ENCODE results near the gene TMEM247. TPM values are rescaled to one million over a fixed set of nuclear protein-coding genes. Genes with fewer than 3 reads are reported as not detected.

Gene TMEM247
- total RNA-seq, 1 experiment from 2014 or later = not detected

DNA sequence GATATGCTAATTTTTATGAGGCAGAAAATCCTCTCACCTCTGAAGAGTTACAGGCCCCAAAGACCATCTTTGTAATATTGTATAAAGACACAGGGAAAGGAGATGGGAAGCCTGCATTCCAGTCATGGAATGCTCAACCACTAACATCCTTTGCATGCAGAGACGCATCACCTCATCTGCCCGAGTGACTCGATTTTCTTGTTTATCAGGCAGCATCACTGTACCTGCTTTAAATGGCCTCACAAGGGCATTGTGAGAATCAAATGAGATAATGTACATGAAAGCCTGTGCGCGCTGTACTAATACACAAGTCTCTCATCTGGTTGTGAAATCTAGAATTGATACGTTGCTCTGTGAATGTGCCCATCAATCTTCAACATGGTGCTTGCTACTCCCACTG, 10.2 kb upstream of the TMEM247 start:
- H3K9me3 Mint-ChIP-seq (ENCODE audit: unreplicated experiment) = no peaks in the 10 kb centered on the region
- H3K36me3 Mint-ChIP-seq (ENCODE audit: insufficient read depth, unreplicated experiment) = no peaks in the 10 kb centered on the region
- no peak for TF ChIP-seq CTCF (IDR thresholded peaks at IDR 0.05; ENCODE audit: insufficient read depth in 1 of 2, low read depth in 1 of 2, low read length in 1 of 2, severe bottlenecking in 1 of 2, unreplicated experiment in 1 of 2)
- Histone ChIP-seq H3K4me3 (ENCODE audit: low read depth, low read length) (no peak overlapping the region), H3K4me1 (no peaks in the 10 kb centered on the region), H3K27me3 (replicated peaks; ENCODE audit: control insufficient read depth, insufficient read depth, low read length) (no peaks in the 10 kb centered on the region), H3K9me3 (no peaks in the 10 kb centered on the region), H3K36me3 (ENCODE audit: control insufficient read depth, insufficient read depth, low read length) (no peaks in the 10 kb centered on the region)
- peaks cover 5% of the 10 kb centered on the region for H3K4me1 Mint-ChIP-seq (ENCODE audit: low read depth, unreplicated experiment)
- intact Hi-C loops (cut with micrococcal nuclease; ENCODE audit: unreplicated experiment) = no loop called here
- peaks cover 6% of the 10 kb centered on the region for H3K27me3 Mint-ChIP-seq (ENCODE audit: insufficient read depth, unreplicated experiment)
- no TSS peak for BruUV-seq (replicated peaks)
- ChIA-PET POLR2A (no interaction called here), CTCF (no interaction called here)
- no peak for DNase-seq
- no peak overlapping the region for H3K4me3 Mint-ChIP-seq (ENCODE audit: unreplicated experiment)
- no peak overlapping the region for H3K27ac Mint-ChIP-seq (ENCODE audit: unreplicated experiment)

DNA sequence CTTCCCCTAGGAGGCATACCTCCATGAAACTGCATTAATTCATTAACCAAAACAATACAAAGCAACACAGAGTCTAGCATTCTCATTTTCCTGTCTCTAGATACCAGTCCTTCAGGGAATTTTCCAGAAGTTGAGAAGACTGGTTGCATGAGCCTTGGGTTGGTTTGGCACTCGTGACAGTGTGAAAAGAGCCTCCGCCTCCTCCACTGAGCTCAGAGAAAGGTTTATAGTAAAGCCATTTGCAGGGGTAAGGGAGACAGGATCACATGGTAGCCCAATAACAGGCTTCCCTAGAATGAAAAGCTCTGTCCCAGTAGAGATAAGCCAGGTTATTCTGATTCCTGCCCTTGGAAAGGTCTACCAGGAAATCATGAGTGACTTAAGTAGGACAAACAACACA, 9.7 kb upstream of the TMEM247 start:
- ChIA-PET POLR2A (no interaction called here), CTCF (no interaction called here)
- Mint-ChIP-seq H3K36me3 (ENCODE audit: insufficient read depth, unreplicated experiment) (no peaks in the 10 kb centered on the region), H3K27me3 (ENCODE audit: insufficient read depth, unreplicated experiment) (peaks cover 6% of the 10 kb centered on the region), H3K9me3 (ENCODE audit: unreplicated experiment) (peaks cover 3% of the 10 kb centered on the region), H3K27ac (ENCODE audit: unreplicated experiment) (no peak overlapping the region), H3K4me1 (ENCODE audit: low read depth, unreplicated experiment) (no peaks in the 10 kb centered on the region), H3K4me3 (ENCODE audit: unreplicated experiment) (no peak overlapping the region)
- BruUV-seq (replicated peaks) = no TSS peak
- no peaks in the 10 kb centered on the region for H3K27me3 ChIP-seq (replicated peaks; ENCODE audit: control insufficient read depth, insufficient read depth, low read length)
- H3K36me3 ChIP-seq (ENCODE audit: control insufficient read depth, insufficient read depth, low read length) = no peaks in the 10 kb centered on the region
- H3K4me1 ChIP-seq = no peaks in the 10 kb centered on the region
- H3K9me3 ChIP-seq = no peaks in the 10 kb centered on the region
- no peak for TF ChIP-seq CTCF (IDR thresholded peaks at IDR 0.05; ENCODE audit: insufficient read depth in 1 of 2, low read depth in 1 of 2, low read length in 1 of 2, severe bottlenecking in 1 of 2, unreplicated experiment in 1 of 2)
- no peak overlapping the region for H3K4me3 ChIP-seq (ENCODE audit: low read depth, low read length)
- no peak for DNase-seq
- intact Hi-C loops (cut with micrococcal nuclease; ENCODE audit: unreplicated experiment) = no loop called here

GRCh38 chr2:46470114-46470628, 9.2 kb upstream of the TMEM247 start:
- Mint-ChIP-seq H3K9me3 (ENCODE audit: unreplicated experiment) (peaks cover 8% of the 10 kb centered on the region), H3K4me3 (ENCODE audit: unreplicated experiment) (no peak overlapping the region), H3K4me1 (ENCODE audit: low read depth, unreplicated experiment) (no peaks in the 10 kb centered on the region), H3K27ac (ENCODE audit: unreplicated experiment) (no peak overlapping the region), H3K36me3 (ENCODE audit: insufficient read depth, unreplicated experiment) (no peaks in the 10 kb centered on the region), H3K27me3 (ENCODE audit: insufficient read depth, unreplicated experiment) (peaks cover 10% of the 10 kb centered on the region)
- Histone ChIP-seq H3K4me3 (ENCODE audit: low read depth, low read length) (no peak overlapping the region), H3K4me1 (no peaks in the 10 kb centered on the region), H3K9me3 (no peaks in the 10 kb centered on the region), H3K36me3 (ENCODE audit: control insufficient read depth, insufficient read depth, low read length) (no peaks in the 10 kb centered on the region), H3K27me3 (replicated peaks; ENCODE audit: control insufficient read depth, insufficient read depth, low read length) (no peaks in the 10 kb centered on the region)
- TF ChIP-seq CTCF (IDR thresholded peaks at IDR 0.05; ENCODE audit: insufficient read depth in 1 of 2, low read depth in 1 of 2, low read length in 1 of 2, severe bottlenecking in 1 of 2, unreplicated experiment in 1 of 2) = no peak
- intact Hi-C loops (cut with micrococcal nuclease; ENCODE audit: unreplicated experiment) = no loop called here
- DNase-seq = no peak
- POLR2A ChIA-PET = no interaction called here
- BruUV-seq (replicated peaks) = no TSS peak
- CTCF ChIA-PET = no interaction called here

Data from Caco-2 (cell line).